ENCODE measurements around the gene ITPR3. TPM values are rescaled to one million over a fixed set of nuclear protein-coding genes. Genes with fewer than 3 reads are reported as not detected.

The ITPR3 gene
- total RNA-seq, 4 donors from 2014 or later, result 139 to 250 (median 182) TPM

- H3K4me1 ChIP-seq, result peaks cover 0 to 44% (median 15%) of the 10 kb centered on the region in 4 donors
These were observed 74.3 kb downstream of the ITPR3 start for GRCh38 chr6:33695451-33695887.

GRCh38 chr6:33696076-33696475 is 75.0 kb downstream of the ITPR3 start:
- Histone ChIP-seq H3K27ac (peak overlapping the region in 2 of 4 donors; percentile 58 to 82), H3K4me1 (peaks cover 0 to 44% (median 16%) of the 10 kb centered on the region in 4 donors), H3K4me3 (no peak overlapping the region), H3K9me3 (no peaks in the 10 kb centered on the region), H3K36me3 (peaks cover 0 to 56% (median 0%) of the 10 kb centered on the region in 3 donors), H3K27me3 (no peaks in the 10 kb centered on the region)
- DNase-seq, result no peak
- no peak for TF ChIP-seq CTCF (IDR thresholded peaks at IDR 0.05)
- TF ChIP-seq POLR2A (IDR thresholded peaks at IDR 0.05), result no peak

More at GRCh38 chr6:33695451-33695887, 74.3 kb downstream of the ITPR3 start:
- Histone ChIP-seq H3K9me3 (no peaks in the 10 kb centered on the region), H3K27ac (peak overlapping the region in 1 of 4 donors; percentile 82), H3K36me3 (peaks cover 0 to 62% (median 0%) of the 10 kb centered on the region in 3 donors), H3K4me3 (no peak overlapping the region), H3K27me3 (no peaks in the 10 kb centered on the region)
- no peak for TF ChIP-seq POLR2A (IDR thresholded peaks at IDR 0.05)
- TF ChIP-seq CTCF (IDR thresholded peaks at IDR 0.05), result no peak
- DNase-seq, result no peak

- H3K4me1 ChIP-seq, result peaks cover 0 to 44% (median 16%) of the 10 kb centered on the region in 4 donors
- TF ChIP-seq POLR2A (IDR thresholded peaks at IDR 0.05), result no peak
- TF ChIP-seq CTCF (IDR thresholded peaks at IDR 0.05), result no peak
- H3K27ac ChIP-seq, result peak overlapping the region; percentile 40 to 82 (median 62)
- peak; percentile 45 to 80 (median 80) for DNase-seq
- H3K36me3 ChIP-seq, result peaks cover 0 to 48% (median 0%) of the 10 kb centered on the region in 3 donors
- H3K27me3 ChIP-seq, result no peaks in the 10 kb centered on the region
- H3K4me3 ChIP-seq, result no peak overlapping the region
- no peaks in the 10 kb centered on the region for H3K9me3 ChIP-seq
These were observed 75.7 kb downstream of the ITPR3 start for GRCh38 chr6:33696548-33697518.

GRCh38 chr6:33697845-33698244 is 76.7 kb downstream of the ITPR3 start:
- peak overlapping the region in 1 of 4 donors; percentile 82 for H3K27ac ChIP-seq

GRCh38 chr6:33698494-33698893 is 77.4 kb downstream of the ITPR3 start:
- Histone ChIP-seq H3K4me1 (peaks cover 0 to 32% (median 8%) of the 10 kb centered on the region in 4 donors), H3K27me3 (no peaks in the 10 kb centered on the region)

More at GRCh38 chr6:33697845-33698244, 76.7 kb downstream of the ITPR3 start:
- Histone ChIP-seq H3K36me3 (peaks cover 0 to 38% (median 0%) of the 10 kb centered on the region in 3 donors), H3K4me3 (no peak overlapping the region), H3K27me3 (no peaks in the 10 kb centered on the region), H3K9me3 (no peaks in the 10 kb centered on the region), H3K4me1 (peaks cover 0 to 38% (median 12%) of the 10 kb centered on the region in 4 donors)
- no peak for TF ChIP-seq POLR2A (IDR thresholded peaks at IDR 0.05)
- TF ChIP-seq CTCF (IDR thresholded peaks at IDR 0.05), result no peak
- DNase-seq, result no peak

More at GRCh38 chr6:33698494-33698893, 77.4 kb downstream of the ITPR3 start:
- H3K27ac ChIP-seq, result no peak overlapping the region
- TF ChIP-seq CTCF (IDR thresholded peaks at IDR 0.05) (no peak), POLR2A (IDR thresholded peaks at IDR 0.05) (no peak)
- H3K9me3 ChIP-seq, result no peaks in the 10 kb centered on the region
- H3K4me3 ChIP-seq, result no peak overlapping the region
- no peak for DNase-seq
- peaks cover 0 to 33% (median 0%) of the 10 kb centered on the region in 3 donors for H3K36me3 ChIP-seq

All from Peyer's patch (tissue), 4 donors.